ENCODE results near the gene BCL7B. TPM values are rescaled to one million over a fixed set of nuclear protein-coding genes. Genes with fewer than 3 reads are reported as not detected.

The BCL7B gene
- total RNA-seq, 1 experiment from 2014 or later = 50.4 TPM

- Histone ChIP-seq H2AFZ (ENCODE audit: low read depth, low read length, poor library complexity, severe bottlenecking) (no peak overlapping the region), H3K36me3 (ENCODE audit: control insufficient read depth in 1 of 2, insufficient read depth in 2 of 2, low read length in 2 of 2) (peaks cover 19 to 20% of the 10 kb centered on the region in 2 experiments), H3K9me2 (ENCODE audit: insufficient read depth) (no peaks in the 10 kb centered on the region), H3K9me3 (ENCODE audit: control insufficient read depth in 1 of 2, insufficient read depth in 1 of 2, low read depth in 1 of 2, low read length in 2 of 2) (no peaks in the 10 kb centered on the region), H4K20me1 (ENCODE audit: insufficient read depth) (no peaks in the 10 kb centered on the region), H3K4me1 (ENCODE audit: control insufficient read depth in 1 of 2, insufficient read depth in 2 of 2, low read length in 2 of 2) (peaks cover 25 to 28% of the 10 kb centered on the region in 2 experiments), H3K27me3 (ENCODE audit: insufficient read depth, low read length) (no peaks in the 10 kb centered on the region), H3K4me2 (ENCODE audit: low read length) (peak overlapping the region; percentile 94), H3K9ac (ENCODE audit: low read length) (peak overlapping the region; percentile 98), H3K27ac (ENCODE audit: low read depth, low read length) (peak overlapping the region; percentile 93), H3K4me3 (replicated peaks in 1 of 2; ENCODE audit: low read depth in 1 of 2, low read length in 2 of 2) (peak overlapping the region; percentile 83 to 87), H3K79me2 (ENCODE audit: insufficient read depth, low read length) (peaks cover 49% of the 10 kb centered on the region)
- TF ChIP-seq CBX3 (IDR thresholded peaks at IDR 0.05; ENCODE audit: low read depth) = no peak
- no peak for TF ChIP-seq MAX (IDR thresholded peaks at IDR 0.05)
- TF ChIP-seq ATF3 (IDR thresholded peaks at IDR 0.05) = no peak
- no peak for TF ChIP-seq ZNF274 (IDR thresholded peaks at IDR 0.05; ENCODE audit: low read depth, low read length)
- TF ChIP-seq POLR2AphosphoS5 (IDR thresholded peaks at IDR 0.05; ENCODE audit: low read depth, low read length) = no peak; the same call in 1 of the 2 replicates
- no peak for TF ChIP-seq YY1 (IDR thresholded peaks at IDR 0.05; ENCODE audit: extremely low read depth, insufficient replicate concordance, low read depth, low read length)
- TF ChIP-seq EZH2phosphoT487 (IDR thresholded peaks at IDR 0.05; ENCODE audit: borderline replicate concordance) = no peak
- TF ChIP-seq CEBPB (IDR thresholded peaks at IDR 0.05; ENCODE audit: low read depth) = no peak
- TF ChIP-seq CTCF (IDR thresholded peaks at IDR 0.05 in 2 of 3, conservative IDR thresholded peaks at IDR 0.05 in 1 of 3; ENCODE audit: borderline replicate concordance in 1 of 3, insufficient read depth in 1 of 3, low read depth in 2 of 3, low read length in 2 of 3) = no peak
- no peak for TF ChIP-seq ZFX (IDR thresholded peaks at IDR 0.05)
- TF ChIP-seq RAD21 (IDR thresholded peaks at IDR 0.05; ENCODE audit: low read depth) = no peak
- no peak for TF ChIP-seq FOSL1 (IDR thresholded peaks at IDR 0.05; ENCODE audit: low read depth)
- TF ChIP-seq SIN3A (IDR thresholded peaks at IDR 0.05; ENCODE audit: low read depth) = no peak
- no peak for TF ChIP-seq EZH2 (IDR thresholded peaks at IDR 0.05)
- no peak for TF ChIP-seq SRF (IDR thresholded peaks at IDR 0.05; ENCODE audit: low read depth)
- no peak for TF ChIP-seq EGR1 (IDR thresholded peaks at IDR 0.05; ENCODE audit: low read depth)
- TF ChIP-seq SP1 (IDR thresholded peaks at IDR 0.05; ENCODE audit: low read depth) = no peak
- no peak for TF ChIP-seq ZBTB33 (IDR thresholded peaks at IDR 0.05; ENCODE audit: extremely low read depth, insufficient replicate concordance, low read length)
- TF ChIP-seq ELF1 (IDR thresholded peaks at IDR 0.05; ENCODE audit: borderline replicate concordance, low read depth) = no peak
- intact Hi-C loops (cut with micrococcal nuclease) = no loop called here
- ChIA-PET POLR2A (interaction anchor here (0.8 to 2.9 kb wide), 4 partner anchors 10 to 18 kb away, joined by 3 to 18 read pairs (median 3); no protein-coding TSS in a partner anchor), RAD21 (ENCODE audit: low non-redundant PET in 1 of 2, low total read pairs in 2 of 2, uncharacterized antibody in 2 of 2, unreplicated experiment in 2 of 2) (interaction anchor here in 1 of 2 experiments (0.6 kb wide), 1 partner anchor 11 kb away, joined by 3 read pairs; no protein-coding TSS in a partner anchor), CTCF (interaction anchor here (1.0 kb wide), 1 partner anchor 148 kb away, joined by 3 read pairs; no protein-coding TSS in a partner anchor)
- no peak for DNase-seq (ENCODE audit: low read depth, low spot score)
- BruUV-seq (replicated peaks) = no TSS peak
- peak; percentile 31 for ATAC-seq
Measured at GRCh38 chr7:73577627-73578341, 20.3 kb upstream of the BCL7B start.
